Ishikawa (cell line): ENCODE results near the gene ATXN8OS.

Source experiments
- CEBPB ChIP-seq: IDR thresholded peaks from 2 replicates; pipeline ENCODE4 v1.6.1; 2012
- CREB1 ChIP-seq: IDR thresholded peaks from 2 replicates; pipeline ENCODE4 v1.6.1; 2012; ENCODE audit warnings: low read depth
- EGR1 ChIP-seq: IDR thresholded peaks from 2 replicates; pipeline ENCODE4 v1.6.1; 2012
- EP300 ChIP-seq: IDR thresholded peaks from 2 replicates; pipeline ENCODE4 v1.6.1; 2012; ENCODE audit warnings: borderline replicate concordance
- FOXM1 ChIP-seq: IDR thresholded peaks from 2 replicates; pipeline ENCODE4 v1.6.1; 2012; ENCODE audit warnings: low read depth, borderline replicate concordance
- MAX ChIP-seq: IDR thresholded peaks from 2 replicates; pipeline ENCODE4 v1.6.1; 2012
- NFIC ChIP-seq: IDR thresholded peaks from 2 replicates; pipeline ENCODE4 v1.6.1; 2012
- RAD21 ChIP-seq: IDR thresholded peaks from 2 replicates; pipeline ENCODE4 v1.6.1; 2012; ENCODE audit warnings: low read depth
- REST ChIP-seq: IDR thresholded peaks from 2 replicates; pipeline ENCODE4 v1.6.1; 2012; ENCODE audit warnings: low read depth, mild to moderate bottlenecking
- TAF1 ChIP-seq: IDR thresholded peaks from 2 replicates; pipeline ENCODE4 v1.6.1; 2012; ENCODE audit warnings: low read depth, mild to moderate bottlenecking
- TCF12 ChIP-seq: IDR thresholded peaks from 2 replicates; pipeline ENCODE4 v1.6.1; 2012; ENCODE audit warnings: low read depth
- TEAD4 ChIP-seq: IDR thresholded peaks from 2 replicates; pipeline ENCODE4 v1.6.1; 2012
- YY1 ChIP-seq: IDR thresholded peaks from 2 replicates; pipeline ENCODE4 v1.6.1; 2012; ENCODE audit warnings: low read depth
- ZBTB7A ChIP-seq: IDR thresholded peaks from 2 replicates; pipeline ENCODE4 v1.6.1; 2012; ENCODE audit warnings: low read depth
- TF ChIP-seq, protein P1 (sequence below): IDR thresholded peaks from 2 replicates; pipeline ENCODE4 v1.6.1; 2012

ATXN8OS gene

GRCh38 chr13:70117338-70117905 is 9.8 kb downstream of the ATXN8OS start:
- TF ChIP-seq ZBTB7A = no peak
- no peak for TF ChIP-seq FOXM1
- no peak for TF ChIP-seq EGR1
- no peak for TF ChIP-seq REST
- TF ChIP-seq TCF12 = no peak
- TF ChIP-seq TAF1 = no peak
- TF ChIP-seq YY1 = no peak
- TF ChIP-seq, protein P1, sequence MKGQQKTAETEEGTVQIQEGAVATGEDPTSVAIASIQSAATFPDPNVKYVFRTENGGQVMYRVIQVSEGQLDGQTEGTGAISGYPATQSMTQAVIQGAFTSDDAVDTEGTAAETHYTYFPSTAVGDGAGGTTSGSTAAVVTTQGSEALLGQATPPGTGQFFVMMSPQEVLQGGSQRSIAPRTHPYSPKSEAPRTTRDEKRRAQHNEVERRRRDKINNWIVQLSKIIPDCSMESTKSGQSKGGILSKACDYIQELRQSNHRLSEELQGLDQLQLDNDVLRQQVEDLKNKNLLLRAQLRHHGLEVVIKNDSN = no peak
- TF ChIP-seq EP300 = no peak
- TF ChIP-seq TEAD4 = no peak
- no peak for TF ChIP-seq RAD21
- TF ChIP-seq NFIC = no peak
- no peak for TF ChIP-seq MAX

- TF ChIP-seq TCF12 (no peak), RAD21 (no peak), ZBTB7A (no peak), CEBPB (no peak)
These were observed 18.1 kb downstream of the ATXN8OS start for GRCh38 chr13:70125693-70126092.

DNA sequence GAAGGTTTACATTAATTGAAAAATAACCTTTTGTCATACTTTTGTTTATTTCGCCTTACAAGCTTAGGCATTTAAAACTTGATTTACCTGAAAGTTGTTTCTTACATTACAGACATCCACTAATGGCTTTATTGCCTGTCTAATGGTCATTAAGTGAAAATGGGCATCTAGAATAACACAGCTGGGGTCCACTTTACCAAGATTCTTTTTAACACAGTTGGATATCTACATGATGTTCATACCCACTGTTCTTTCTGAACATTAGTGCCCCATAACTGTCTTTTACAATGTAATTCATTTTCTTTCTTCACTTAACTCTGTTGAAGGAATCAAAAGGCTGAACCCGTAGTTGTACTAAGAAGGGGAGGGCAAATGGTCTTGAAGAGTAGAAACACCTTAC is 20.5 kb downstream of the ATXN8OS start:
- no peak for TF ChIP-seq MAX
- TF ChIP-seq CEBPB = no peak
- no peak for TF ChIP-seq TEAD4
- TF ChIP-seq TAF1 = no peak
- TF ChIP-seq, protein P1 = no peak
- no peak for TF ChIP-seq REST
- no peak for TF ChIP-seq CREB1
- no peak for TF ChIP-seq FOXM1
- TF ChIP-seq ZBTB7A = no peak
- no peak for TF ChIP-seq EGR1
- TF ChIP-seq EP300 = no peak
- TF ChIP-seq YY1 = no peak
- TF ChIP-seq TCF12 = no peak
- no peak for TF ChIP-seq RAD21
- TF ChIP-seq NFIC = no peak

GRCh38 chr13:70162141-70162540 is 54.5 kb downstream of the ATXN8OS start:
- TF ChIP-seq CEBPB = no peak
- TF ChIP-seq MAX = no peak
- no peak for TF ChIP-seq RAD21

- TF ChIP-seq MAX = no peak
- TF ChIP-seq YY1 = no peak
- no peak for TF ChIP-seq REST
- no peak for TF ChIP-seq TAF1
- TF ChIP-seq EP300 = no peak
These were observed 63.1 kb downstream of the ATXN8OS start for GRCh38 chr13:70170689-70171088.
